GM18907 (cell line): ENCODE data around the gene CNRIP1.

Experiments
- ATAC-seq: cut with Tn5 transposase; IDR thresholded peaks from one replicate; pipeline ENCODE4 v1.9.1; 2021; ENCODE audit warnings: mild to moderate bottlenecking, moderate library complexity; ENCODE audit not compliant: unreplicated experiment

The CNRIP1 gene

DNA sequence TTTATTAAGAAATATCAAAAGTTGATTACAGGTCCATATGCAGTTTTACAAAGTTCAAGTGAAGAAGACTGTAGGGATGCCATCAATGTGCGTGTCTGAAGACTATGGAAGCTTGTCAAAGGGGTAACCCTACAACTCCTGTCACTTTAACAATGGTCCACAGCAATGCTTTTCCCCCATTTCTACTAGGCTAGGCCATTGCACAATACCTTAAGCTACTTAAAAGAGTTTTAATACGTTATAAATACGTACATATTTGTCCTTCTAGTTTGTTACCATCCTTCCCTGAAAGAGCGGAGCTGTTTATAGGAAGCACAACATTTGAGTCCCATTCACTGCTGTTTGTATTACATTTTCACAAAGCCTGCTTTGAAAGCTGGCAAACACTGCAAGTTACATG is 26.7 kb downstream of the CNRIP1 start:
- ATAC-seq = no peak

GRCh38 chr2:68292108-68292710 is 27.5 kb downstream of the CNRIP1 start:
- ATAC-seq = no peak

DNA sequence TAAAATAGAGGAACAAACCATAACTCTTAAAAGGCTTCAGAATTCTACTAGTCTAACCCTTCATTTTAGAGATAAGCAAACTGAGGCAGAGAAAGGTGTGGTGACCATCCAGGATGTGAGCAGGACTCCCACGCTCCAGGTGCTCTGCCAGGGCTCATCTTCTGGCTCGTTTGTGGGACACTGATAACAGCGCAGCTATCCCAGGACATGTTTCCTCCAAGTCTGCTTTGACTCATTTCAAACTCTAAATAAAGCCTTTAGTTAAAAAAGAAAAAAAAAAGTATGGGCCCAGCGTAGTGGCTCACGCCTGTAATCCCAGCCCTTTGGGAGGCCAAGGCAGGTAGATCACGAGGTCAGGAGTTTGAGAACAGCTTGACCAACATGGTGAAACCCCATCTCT is 28.4 kb downstream of the CNRIP1 start:
- ATAC-seq = no peak

DNA sequence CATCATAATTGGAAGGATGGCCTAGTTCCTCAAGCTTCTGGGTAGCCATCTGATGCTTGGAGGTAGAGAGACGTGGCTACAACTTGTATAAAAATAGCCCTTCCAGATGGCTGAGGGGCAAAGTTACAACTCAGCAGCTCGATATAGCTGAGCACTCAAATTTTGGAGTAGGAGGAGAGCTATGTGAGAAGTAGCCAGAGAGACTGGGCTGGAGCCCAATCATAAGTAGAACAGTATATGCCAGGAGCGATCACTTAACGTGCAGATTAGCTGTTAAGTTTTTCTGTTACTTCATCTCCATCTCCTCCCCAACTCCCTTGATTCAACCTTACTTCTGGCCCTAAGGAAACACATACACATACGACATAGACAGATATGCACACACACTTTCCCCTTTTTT is 28.8 kb downstream of the CNRIP1 start:
- no peak for ATAC-seq

- no peak for ATAC-seq
These were observed 31.9 kb downstream of the CNRIP1 start for GRCh38 chr2:68287580-68288441.

- ATAC-seq = no peak
These were observed 34.9 kb downstream of the CNRIP1 start for GRCh38 chr2:68284896-68285295.

- no peak for ATAC-seq
These were observed 36.3 kb downstream of the CNRIP1 start for GRCh38 chr2:68283419-68283812.

DNA sequence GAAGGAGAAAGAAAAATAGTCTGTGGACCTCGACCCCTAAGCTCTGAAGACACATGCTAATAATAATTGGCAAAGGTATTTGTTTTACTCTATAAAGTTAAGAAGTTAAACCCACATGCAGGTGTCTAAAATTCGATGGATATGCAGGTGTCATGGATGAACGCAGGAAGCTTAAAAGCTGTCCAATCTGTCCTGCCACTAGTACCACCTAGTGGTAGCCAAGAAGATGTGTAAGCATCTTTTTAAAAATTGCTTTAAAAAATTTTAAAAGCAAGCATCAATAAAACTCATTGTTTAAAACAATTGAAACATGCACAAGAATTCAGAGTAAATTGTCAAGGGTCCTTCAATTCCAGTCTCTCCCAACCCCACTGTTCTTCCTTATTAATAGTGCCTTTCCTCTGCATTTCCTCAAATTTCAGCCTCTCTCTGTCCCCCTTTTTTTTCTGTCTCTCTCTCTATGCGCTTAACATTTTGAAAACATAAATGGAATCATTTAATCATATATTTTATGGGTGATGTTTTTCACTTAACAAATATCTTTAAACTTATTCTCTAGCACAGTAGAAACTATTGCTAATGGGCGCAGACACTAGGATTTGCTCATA is 36.8 kb downstream of the CNRIP1 start:
- ATAC-seq = no peak

- ATAC-seq = no peak
These were observed 39.0 kb downstream of the CNRIP1 start for GRCh38 chr2:68280796-68281195.

GRCh38 chr2:68280348-68280747 is 39.4 kb downstream of the CNRIP1 start:
- no peak for ATAC-seq

- no peak for ATAC-seq
These were observed 40.1 kb downstream of the CNRIP1 start for GRCh38 chr2:68279691-68280090.

GRCh38 chr2:68278169-68278568 is 41.6 kb downstream of the CNRIP1 start:
- no peak for ATAC-seq

- ATAC-seq = no peak
These were observed 45.7 kb downstream of the CNRIP1 start for GRCh38 chr2:68274022-68274421.

- no peak for ATAC-seq
These were observed 47.3 kb downstream of the CNRIP1 start for GRCh38 chr2:68272246-68272994.

GRCh38 chr2:68266655-68267054 is 53.1 kb downstream of the CNRIP1 start:
- ATAC-seq = no peak

DNA sequence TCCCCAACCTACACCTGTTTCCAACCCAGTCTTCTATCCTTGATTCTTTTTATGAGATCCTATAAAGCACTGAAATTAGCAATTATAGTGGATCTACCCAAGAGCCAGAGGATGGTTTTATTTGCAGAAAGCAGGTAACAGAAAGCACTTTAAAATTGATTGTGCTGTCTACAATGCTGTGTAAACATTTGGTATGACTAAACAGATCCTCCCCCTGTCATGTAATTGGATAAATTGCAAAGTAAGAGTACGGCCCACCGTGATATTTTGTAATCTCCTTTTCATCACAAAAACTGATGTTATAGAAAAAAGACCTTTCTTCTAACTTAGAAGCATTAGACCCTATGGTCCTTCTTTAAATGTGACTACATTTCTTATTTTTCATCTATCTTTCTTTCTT is 56.1 kb downstream of the CNRIP1 start:
- no peak for ATAC-seq

- no peak for ATAC-seq
These were observed 60.9 kb downstream of the CNRIP1 start for GRCh38 chr2:68258851-68259250.

DNA sequence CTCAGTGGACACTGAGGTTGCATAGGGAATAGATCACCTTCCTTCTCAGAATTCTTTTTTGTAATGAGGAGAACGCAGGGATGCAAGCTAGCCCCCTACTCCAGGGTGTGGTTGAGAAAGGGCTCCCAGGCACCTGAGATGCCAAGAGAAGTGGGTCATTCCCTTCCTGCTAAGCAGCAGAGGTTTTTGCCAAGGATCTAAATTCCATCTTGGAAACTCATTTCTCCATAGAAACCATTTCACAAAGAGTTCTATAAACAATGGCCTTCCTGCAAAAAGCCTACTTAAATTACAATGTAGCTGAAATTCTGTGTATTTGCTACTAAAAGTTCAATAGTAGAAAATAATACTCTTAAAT is 63.7 kb downstream of the CNRIP1 start:
- no peak for ATAC-seq

- no peak for ATAC-seq
These were observed 66.3 kb downstream of the CNRIP1 start for GRCh38 chr2:68253219-68254068.

GRCh38 chr2:68252400-68253218 is 67.1 kb downstream of the CNRIP1 start, which contains the start of gene PPP3R1:
PPP3R1 (minus strand) TSS chr2:68252532; CDS start chr2:68252127, 405 bp downstream.
- peak; percentile 79 for ATAC-seq
